Cardiac fibroblast (primary cell): ENCODE measurements around the gene CEP131.

Source experiments
- DNase-seq, 2 donors: peaks; one replicate each; pipeline versions ENCODE4 v3.0.0 to v3.0.0-alpha.2; 2010; ENCODE audit warnings: low read depth in 2 of 2
- H3K4me3 ChIP-seq, 2 donors: replicated peaks in 1 of 2; 1 replicate in 1 of 2; 2 replicates in 1 of 2; pipeline ENCODE4 v1.5.1; 2011; ENCODE audit warnings: low read depth in 2 of 2, low read length in 2 of 2, mild to moderate bottlenecking in 2 of 2, moderate library complexity in 1 of 2
- TF ChIP-seq, protein P1 (sequence below): IDR thresholded peaks from one replicate; pipeline ENCODE4 v1.5.1; 2011; ENCODE audit warnings: low read depth, mild to moderate bottlenecking, low read length, inconsistent platforms

The CEP131 gene

DNA sequence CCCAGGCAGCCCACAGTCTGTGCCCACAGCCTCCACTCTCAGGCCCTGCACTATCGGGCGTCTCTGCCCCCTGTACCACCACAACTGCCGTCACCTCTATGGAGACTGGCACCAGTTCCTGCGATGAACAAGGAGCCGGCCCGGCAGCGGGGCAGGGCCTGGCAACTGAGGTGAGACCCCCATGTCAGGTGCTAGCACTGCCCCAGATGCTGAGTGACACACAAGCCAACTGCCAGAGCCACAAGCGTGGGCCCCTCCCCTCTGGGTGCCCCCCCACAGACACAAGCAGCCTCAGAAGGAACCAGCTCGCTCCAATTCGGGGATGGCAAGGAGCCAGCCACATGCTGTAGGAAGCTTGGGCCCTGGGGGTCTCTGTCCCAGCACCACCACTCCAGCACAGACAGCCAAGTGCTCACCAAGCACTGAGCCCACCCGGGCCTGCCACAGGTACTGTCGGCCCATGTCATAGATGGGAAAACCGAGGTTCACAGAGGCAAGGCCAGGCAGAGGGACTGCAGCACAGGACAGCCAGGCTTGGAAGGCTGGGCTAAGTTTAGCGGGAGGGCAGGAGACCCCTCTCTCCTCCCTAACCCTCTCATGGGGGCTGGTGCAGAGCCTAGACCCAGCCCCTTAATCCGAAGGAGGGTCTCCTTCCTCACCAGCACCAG lies 58.9 kb downstream of the CEP131 start:
- no peak for DNase-seq
- no peak overlapping the region for H3K4me3 ChIP-seq
- TF ChIP-seq, protein P1, sequence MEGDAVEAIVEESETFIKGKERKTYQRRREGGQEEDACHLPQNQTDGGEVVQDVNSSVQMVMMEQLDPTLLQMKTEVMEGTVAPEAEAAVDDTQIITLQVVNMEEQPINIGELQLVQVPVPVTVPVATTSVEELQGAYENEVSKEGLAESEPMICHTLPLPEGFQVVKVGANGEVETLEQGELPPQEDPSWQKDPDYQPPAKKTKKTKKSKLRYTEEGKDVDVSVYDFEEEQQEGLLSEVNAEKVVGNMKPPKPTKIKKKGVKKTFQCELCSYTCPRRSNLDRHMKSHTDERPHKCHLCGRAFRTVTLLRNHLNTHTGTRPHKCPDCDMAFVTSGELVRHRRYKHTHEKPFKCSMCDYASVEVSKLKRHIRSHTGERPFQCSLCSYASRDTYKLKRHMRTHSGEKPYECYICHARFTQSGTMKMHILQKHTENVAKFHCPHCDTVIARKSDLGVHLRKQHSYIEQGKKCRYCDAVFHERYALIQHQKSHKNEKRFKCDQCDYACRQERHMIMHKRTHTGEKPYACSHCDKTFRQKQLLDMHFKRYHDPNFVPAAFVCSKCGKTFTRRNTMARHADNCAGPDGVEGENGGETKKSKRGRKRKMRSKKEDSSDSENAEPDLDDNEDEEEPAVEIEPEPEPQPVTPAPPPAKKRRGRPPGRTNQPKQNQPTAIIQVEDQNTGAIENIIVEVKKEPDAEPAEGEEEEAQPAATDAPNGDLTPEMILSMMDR: no peak

- DNase-seq: no peak
Observed at GRCh38 chr17:81163051-81163695, 59.6 kb downstream of the CEP131 start.

GRCh38 chr17:81162491-81162890 lies 60.3 kb downstream of the CEP131 start:
- TF ChIP-seq, protein P1: no peak
- no peak for DNase-seq
- H3K4me3 ChIP-seq: no peak overlapping the region

More at GRCh38 chr17:81163051-81163695, 59.6 kb downstream of the CEP131 start:
- H3K4me3 ChIP-seq: no peak overlapping the region
- TF ChIP-seq, protein P1: no peak

GRCh38 chr17:81161972-81162371 lies 60.8 kb downstream of the CEP131 start:
- TF ChIP-seq, protein P1: no peak
- DNase-seq: no peak
- no peak overlapping the region for H3K4me3 ChIP-seq

DNA sequence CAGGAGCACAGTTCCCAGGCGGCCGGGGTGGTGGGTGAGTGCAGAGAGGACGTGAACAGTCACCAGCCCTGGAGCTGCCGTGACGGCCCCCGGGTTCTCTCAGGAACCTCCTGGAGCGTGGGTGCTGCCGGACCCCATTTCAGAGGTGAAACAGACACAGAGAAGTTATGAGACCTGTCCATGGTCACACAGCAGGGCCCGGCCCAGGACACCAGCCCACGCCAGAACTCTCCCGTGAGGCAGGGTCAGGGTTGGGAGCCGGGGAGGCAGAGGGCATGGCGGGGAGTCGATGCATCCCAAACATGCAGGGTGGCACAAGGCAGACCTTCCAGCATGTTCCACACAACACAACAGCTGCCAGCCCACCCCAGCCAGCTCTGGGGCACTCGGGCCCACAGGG lies 61.2 kb downstream of the CEP131 start:
- TF ChIP-seq, protein P1: no peak
- no peak overlapping the region for H3K4me3 ChIP-seq
- no peak for DNase-seq

DNA sequence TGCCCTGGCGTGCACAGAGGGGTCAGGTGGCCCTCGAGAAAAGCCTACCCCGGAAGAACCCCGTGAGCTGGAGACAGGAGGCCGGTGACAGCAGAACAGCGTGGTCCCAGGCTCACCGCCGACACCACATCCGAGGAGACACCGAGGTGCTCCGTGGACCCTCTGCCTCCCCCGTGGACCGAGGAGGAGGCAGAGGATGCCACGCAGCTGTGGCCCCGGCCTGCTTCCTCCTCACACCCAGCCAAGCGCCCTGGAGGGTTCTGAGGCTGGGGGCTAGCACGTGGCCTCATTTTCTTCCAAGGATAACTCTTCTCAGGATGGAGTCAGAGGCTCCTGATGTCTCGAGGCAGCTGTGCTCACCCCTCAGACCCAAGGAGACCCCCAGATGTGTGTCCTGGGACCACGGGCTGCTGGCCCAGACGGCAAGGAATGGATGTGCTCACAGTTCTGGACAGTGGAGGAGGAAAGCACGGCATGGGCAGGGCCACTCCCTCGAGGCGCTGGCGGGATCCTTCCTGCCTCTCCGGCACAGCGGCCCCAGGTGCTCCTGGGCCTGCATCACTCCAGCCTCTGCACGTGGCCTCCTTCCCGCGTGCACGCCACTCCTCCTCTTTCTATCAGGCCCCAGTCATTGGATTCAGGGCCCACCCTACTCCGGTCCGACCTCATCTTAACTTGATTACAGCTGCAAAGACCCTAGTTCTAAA lies 61.9 kb downstream of the CEP131 start:
- no peak overlapping the region for H3K4me3 ChIP-seq
- DNase-seq: no peak
- TF ChIP-seq, protein P1: no peak
